NK-92 (cell line): ENCODE measurements around the gene CMTM8.
"Not testable (repeated sequence)": the region's sequence is repeated elsewhere in the genome, so short reads cannot be mapped to it uniquely, and the experiment has no call there.

Source experiments
- DNase-seq: peaks from one replicate; lab custom pipeline; 2025; ENCODE audit not compliant: unreplicated experiment; lab: John Stamatoyannopoulos, UW

The CMTM8 gene, protein sequence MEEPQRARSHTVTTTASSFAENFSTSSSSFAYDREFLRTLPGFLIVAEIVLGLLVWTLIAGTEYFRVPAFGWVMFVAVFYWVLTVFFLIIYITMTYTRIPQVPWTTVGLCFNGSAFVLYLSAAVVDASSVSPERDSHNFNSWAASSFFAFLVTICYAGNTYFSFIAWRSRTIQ

DNA sequence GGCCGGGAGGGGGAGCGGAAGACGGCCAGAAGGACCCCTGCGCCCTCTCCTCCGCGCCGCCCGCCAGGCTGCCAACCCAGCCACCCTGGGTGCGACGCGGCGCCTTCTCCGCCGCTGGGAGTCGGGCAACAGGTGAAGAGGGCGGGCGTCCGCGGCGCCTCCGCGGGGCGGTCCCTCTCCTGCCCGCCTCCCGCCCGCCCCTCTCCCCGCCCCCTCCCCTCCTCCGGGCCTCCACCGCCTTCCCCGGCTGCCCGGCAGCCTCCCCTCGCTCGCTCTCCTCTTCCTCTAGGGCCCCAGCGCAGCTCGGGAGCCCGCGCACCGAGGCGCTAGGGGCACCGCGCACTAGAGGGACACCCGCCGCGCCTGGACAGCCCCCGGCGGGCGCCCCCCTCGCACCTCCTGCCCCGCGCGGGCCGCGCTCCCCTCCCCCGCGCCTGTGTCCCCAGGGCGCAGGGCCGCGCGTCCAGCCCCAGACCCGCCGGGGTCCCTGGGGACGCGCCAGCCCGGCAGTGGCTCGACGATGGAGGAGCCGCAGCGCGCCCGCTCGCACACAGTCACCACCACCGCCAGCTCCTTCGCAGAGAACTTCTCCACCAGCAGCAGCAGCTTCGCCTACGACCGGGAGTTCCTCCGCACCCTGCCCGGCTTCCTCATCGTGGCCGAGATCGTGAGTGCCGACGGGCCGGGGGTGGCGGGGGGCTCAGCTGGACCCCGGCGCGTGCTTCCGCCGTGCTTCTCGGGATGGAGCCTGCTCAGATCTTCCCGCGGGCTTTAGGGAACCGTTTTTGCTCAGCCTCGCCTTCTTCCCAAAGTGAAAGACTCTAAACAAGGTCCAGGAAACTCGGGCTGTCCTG, at the start of gene CMTM8:
TSS of gene CMTM8 (plus strand) at position 228 of the 854 bp plus-strand sequence. CDS start at position 521, 293 bp downstream.
- DNase-seq, result no peak

GRCh38 chr3:32189693-32190092, 48.8 kb upstream of the CMTM8 start:
- DNase-seq, result no peak

DNA sequence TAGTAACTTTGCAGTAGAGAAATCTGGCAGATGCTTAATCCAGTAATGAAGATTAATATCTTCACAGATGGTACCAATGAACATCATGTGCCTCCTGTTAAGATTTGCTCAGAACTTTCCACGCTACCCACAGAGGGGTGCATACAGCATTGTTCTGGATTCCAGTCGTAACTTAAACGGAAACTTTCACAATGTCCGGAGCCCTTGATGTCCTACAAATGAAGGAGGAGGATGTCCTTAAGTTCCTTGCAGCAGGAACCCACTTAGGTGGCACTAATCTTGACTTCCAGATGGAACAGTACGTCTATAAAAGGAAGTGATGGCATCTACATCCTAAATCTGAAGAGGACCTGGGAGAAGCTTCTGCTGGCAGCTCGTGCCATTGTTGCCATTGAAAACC, 47.9 kb upstream of the CMTM8 start:
- DNase-seq, result not testable (repeated sequence)

GRCh38 chr3:32193101-32193500, 45.4 kb upstream of the CMTM8 start:
- no peak for DNase-seq

DNA sequence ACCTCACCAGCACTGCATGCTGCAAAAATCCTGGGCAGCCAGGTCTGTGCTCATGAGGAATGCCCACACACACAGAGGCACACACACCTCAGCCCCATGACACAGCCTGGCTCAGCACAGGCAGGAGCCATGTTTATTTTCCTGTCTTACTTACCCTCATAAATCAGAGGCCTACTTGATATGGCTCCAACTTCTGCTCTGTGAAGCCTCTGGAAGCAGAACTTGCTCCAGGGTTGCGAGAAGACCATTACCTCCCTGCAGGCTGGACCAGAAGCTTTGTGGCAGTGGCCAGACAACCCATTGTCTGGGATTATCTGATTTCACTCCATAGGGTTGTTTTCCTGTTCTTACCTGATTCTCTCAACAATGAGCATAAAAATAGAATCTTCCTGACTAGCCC, 43.8 kb upstream of the CMTM8 start:
- DNase-seq, result no peak

DNA sequence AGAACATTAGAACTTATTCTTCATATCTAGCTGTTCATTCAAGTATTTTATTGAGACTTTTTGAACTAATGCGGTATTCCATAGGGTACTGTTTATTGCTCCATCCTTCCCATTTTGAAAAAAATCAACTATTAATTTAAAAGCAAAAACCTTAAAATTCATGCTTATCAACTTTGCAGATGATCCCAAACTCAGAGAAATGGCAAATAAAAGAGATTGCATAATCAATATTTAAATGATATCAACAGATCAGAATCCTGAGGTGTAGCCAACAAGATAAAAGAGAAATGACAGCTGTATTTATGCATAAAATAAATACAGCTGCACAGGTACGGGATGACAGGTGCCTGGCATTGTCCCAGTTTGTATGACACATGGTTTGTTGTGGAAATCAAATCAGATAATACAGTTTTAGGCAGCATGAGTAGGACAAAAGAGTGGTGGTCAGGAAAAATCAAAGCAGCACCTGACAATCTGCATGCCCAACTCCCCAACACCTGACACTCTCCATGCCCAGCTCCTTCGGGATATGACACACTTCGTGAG, 42.4 kb upstream of the CMTM8 start:
- no peak for DNase-seq

- DNase-seq, result no peak
These were observed 40.5 kb upstream of the CMTM8 start for GRCh38 chr3:32197991-32198390.

DNA sequence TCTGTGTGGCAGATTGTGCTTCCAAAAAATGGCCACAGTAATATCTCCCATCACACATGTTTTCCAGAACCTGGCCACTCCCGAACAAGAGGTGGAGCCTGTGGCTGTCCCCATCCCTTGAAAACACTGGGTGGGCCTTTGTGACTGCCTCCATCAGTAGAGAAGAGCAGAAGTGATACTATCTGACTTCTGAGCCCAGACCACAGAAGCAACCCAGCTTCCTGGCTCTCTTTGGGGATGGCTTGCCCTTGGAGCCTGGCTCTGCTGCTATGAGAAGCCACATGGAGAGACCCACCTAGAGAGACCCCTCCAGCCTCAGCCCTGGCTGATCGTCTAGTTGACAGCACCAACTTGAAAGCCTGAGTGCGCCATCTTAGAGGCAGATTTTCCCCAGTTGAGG, 39.8 kb upstream of the CMTM8 start:
- no peak for DNase-seq

DNA sequence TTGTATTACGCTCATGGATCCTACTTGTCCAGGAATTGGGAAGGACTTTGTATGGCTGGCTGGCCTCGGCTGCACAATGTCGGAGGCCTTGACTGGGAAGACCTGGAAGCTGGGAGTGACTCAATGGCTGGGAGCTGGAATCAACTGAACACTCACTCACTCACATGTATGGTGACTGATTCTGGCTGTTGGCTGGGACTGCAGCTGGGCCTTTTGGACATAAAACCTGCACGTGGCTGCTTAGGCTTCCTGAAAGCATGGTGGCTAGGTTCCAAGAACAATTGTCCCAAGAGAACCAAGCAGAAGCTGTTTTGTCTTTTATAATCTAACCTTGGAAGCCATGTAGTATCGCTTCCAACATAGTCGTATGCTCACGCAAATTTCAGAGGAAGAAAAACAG, 38.0 kb upstream of the CMTM8 start:
- no peak for DNase-seq

DNA sequence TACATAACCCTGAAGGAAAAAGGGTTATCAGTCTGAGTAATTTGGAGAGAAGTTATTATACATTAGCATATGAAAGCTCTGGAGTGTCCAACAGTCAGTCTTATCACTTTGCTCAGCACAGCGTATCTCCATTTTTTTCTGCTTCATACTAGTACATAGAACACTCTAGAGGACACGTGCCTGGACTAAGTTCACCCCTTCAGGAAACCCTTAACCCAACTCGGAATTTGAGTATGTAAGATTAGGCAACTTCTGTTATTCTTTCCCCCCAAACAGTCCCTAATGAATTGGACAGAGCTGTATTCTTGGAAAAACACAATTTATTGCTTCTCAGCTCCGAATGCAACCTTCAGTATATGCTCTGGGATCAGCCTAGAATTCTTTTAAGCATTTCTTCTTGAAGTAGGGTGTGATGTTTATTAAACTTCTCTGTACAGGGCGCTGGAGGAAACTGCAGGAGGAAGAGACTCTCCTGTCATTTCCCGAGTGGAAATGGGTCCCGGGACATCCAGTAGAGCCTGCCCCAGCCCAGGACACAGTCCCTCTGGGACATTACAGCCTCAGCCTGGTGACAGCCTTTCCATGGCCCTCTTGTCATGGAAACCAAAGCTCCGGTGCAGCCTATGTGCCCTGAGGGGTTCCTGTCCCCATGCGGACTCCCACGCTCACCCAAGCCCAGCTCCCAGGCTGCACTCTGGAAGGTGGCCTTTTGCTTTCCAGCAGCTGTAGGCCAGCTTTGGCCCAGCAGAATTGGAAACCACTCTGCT, 37.3 kb upstream of the CMTM8 start:
- DNase-seq, result no peak

GRCh38 chr3:32202496-32202895, 36.0 kb upstream of the CMTM8 start:
- DNase-seq, result no peak

- DNase-seq, result no peak
These were observed 34.6 kb upstream of the CMTM8 start for GRCh38 chr3:32203854-32204253.

DNA sequence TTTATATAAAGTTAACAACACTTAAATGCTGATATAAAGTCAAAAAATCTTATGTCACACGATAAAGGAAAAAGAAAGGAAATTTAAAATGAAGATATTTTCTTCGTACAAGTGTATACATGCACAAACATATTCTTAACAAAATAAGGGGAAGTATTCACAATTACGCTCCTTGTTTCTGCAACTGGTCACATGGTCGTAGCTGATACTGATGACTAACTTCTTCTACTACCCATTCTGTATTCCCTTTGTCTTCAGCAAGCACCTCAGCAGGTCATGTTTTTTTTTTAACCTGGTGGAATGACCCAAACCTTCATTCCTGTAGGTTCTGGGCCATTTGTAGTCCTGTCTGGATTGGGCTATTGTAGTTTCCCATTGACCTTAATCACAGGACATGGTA, 30.0 kb upstream of the CMTM8 start:
- DNase-seq, result no peak

GRCh38 chr3:32215185-32215584, 23.3 kb upstream of the CMTM8 start:
- DNase-seq, result no peak

- DNase-seq, result no peak
These were observed 22.2 kb upstream of the CMTM8 start for GRCh38 chr3:32216172-32216783.

DNA sequence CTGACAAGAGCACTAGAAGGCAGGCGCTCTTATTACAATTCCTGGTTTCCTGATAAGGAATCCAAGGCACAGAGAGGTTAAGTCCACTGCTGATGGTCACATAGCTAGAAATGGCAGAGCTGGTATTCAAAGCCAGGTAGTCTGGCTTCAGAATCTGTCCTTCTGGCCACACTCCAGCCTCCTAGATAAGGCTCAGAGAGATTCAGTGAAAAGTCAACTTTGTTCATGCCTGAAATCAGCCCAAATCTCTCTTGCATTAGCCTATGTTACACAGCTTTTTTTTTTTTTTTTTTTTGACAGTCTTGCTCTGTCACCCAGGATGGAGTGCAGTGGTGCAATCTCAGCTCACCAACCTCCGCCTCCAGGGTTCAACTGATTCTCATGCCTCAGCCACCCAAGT, 21.1 kb upstream of the CMTM8 start:
- no peak for DNase-seq

DNA sequence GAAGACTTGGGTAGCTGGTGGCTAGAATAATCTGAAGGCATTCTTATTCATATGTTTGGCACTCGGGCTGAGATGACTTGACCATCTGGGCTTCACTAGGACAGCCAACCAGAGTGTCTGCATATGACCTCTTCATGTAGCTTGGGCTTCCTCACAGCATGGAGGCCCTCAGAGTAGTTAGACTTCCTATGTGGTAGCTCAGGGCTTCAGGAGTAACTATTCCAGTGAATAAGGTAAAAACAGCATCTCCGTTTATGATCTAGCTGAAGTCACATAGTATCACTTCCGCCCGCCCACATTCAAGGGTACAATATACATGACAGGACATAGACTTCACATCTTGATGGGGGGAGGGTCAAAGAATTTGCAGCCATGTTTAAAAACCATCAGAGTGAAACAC, 18.9 kb upstream of the CMTM8 start:
- DNase-seq, result no peak

GRCh38 chr3:32220006-32220405, 18.5 kb upstream of the CMTM8 start:
- no peak for DNase-seq

DNA sequence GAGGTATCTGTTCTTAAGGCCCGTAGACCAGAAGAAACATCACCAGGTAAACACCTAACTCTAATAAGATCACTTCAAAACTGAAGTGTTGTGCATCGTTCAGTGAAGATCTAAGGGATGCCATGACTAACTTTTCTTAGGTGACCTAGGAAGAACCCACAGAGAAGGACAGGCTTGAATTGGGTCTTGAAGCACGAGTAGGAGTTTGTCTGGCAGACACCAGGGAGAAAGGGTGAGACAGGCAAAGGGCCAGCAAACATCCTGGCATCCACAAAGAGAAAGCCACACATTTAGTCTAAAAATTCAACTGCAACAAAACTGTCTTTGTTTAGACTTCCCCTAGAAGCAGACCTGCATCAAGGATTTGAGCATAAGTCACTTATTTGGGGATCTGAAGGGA, 15.5 kb upstream of the CMTM8 start:
- no peak for DNase-seq

DNA sequence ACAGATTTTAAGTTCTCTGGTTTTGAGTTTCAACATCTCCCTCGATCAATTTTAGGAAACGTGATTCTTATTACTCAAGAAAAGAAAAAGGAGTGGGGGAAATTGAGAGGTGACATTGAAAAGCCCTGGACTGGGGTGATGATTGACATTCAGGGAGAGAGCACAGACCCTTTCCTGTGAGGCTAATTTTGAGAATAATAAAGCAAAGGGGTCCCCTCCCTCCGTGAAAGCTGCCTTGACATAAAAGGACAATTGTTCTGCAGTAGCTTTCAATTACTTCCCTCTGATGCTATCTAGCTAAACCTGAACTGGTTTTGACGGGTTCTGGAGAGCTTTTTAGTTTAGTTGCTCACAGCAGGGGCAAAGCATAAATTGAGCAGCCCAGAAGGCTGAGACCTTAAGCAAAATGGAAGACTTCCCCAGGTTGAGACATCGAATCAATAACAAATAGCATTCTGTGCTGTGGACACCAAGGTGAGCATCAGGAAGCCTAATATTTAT, 14.4 kb upstream of the CMTM8 start:
- DNase-seq, result no peak

DNA sequence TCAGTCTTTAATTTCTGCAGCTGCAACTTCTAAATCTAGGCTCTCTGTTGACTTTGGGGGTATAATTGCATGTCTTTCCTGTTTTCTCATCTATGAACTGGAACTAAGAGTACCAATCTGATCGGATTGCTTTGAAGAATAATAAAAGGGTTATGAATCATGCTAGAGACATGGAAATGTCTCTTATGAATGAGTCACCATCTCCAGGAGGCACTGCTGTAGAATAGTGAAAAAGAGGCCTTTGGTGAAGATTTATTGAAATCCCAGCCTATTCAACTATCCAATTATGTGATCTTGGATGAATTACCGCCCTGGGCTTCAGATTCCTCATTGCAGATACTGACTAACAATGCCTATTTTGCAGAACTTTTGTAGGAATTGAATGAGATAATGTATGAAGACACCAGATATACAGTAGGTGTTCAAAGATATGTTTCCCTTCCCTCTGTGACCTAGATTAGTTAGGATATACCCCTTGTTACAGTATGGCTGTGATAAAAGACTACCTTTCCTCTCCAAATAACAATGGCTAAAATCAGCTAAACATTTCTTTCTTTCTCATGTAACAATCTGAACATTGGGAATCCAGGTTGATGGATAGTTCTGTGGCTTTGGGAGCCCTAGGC, 11.5 kb upstream of the CMTM8 start:
- DNase-seq, result no peak
